Fibroblast of mammary gland (primary cell): ENCODE data around the gene CDH13.

Experiments used
- DNase-seq: peaks from one replicate; pipeline ENCODE4 v3.0.0-alpha.2; 2010; ENCODE audit warnings: low read depth
- H3K4me3 ChIP-seq: 2 replicates; pipeline ENCODE4 v1.5.1; 2011; ENCODE audit warnings: low read depth, mild to moderate bottlenecking, low read length, moderate library complexity; ENCODE audit not compliant: control insufficient read depth
- CTCF ChIP-seq: conservative IDR thresholded peaks from 2 replicates; pipeline ENCODE4 v1.5.1; 2011; ENCODE audit warnings: low read depth, low read length, inconsistent platforms; ENCODE audit not compliant: control insufficient read depth, insufficient read depth

Gene CDH13

GRCh38 chr16:82741073-82741615, 114.4 kb downstream of the CDH13 start:
- DNase-seq = no peak
- H3K4me3 ChIP-seq = no peak overlapping the region
- no peak for TF ChIP-seq CTCF

GRCh38 chr16:82744958-82745357, 118.2 kb downstream of the CDH13 start:
- DNase-seq = no peak
- TF ChIP-seq CTCF = no peak

GRCh38 chr16:82748026-82748425, 121.3 kb downstream of the CDH13 start:
- peak; percentile 40 for TF ChIP-seq CTCF
- no peak overlapping the region for H3K4me3 ChIP-seq
- DNase-seq = peak; percentile 74

More at GRCh38 chr16:82744958-82745357, 118.2 kb downstream of the CDH13 start:
- H3K4me3 ChIP-seq = no peak overlapping the region

- DNase-seq = no peak
- no peak for TF ChIP-seq CTCF
- no peak overlapping the region for H3K4me3 ChIP-seq
Observed at GRCh38 chr16:82750068-82750467, 123.3 kb downstream of the CDH13 start.

GRCh38 chr16:82751020-82751419, 124.3 kb downstream of the CDH13 start:
- no peak for DNase-seq
- no peak overlapping the region for H3K4me3 ChIP-seq
- TF ChIP-seq CTCF = no peak

GRCh38 chr16:82752172-82752571, 125.4 kb downstream of the CDH13 start:
- DNase-seq = no peak
- H3K4me3 ChIP-seq = no peak overlapping the region
- TF ChIP-seq CTCF = no peak

- no peak overlapping the region for H3K4me3 ChIP-seq
- no peak for TF ChIP-seq CTCF
- DNase-seq = peak; percentile 59
Observed at GRCh38 chr16:82753821-82754220, 127.1 kb downstream of the CDH13 start.
